Testis (tissue), 3 donors: ENCODE results near the gene ATP10A. TPM values are rescaled to one million over a fixed set of nuclear protein-coding genes. Genes with fewer than 3 reads are reported as not detected.

Source experiments
- DNase-seq: peaks from one replicate; pipeline ENCODE4 v3.0.0-alpha.2; 2019
- H3K27ac ChIP-seq, 2 donors: fragments of 200-600 bp; sonication (generic); one replicate each; pipeline ENCODE4 v1.5.1; 2019
- H3K27me3 ChIP-seq: fragments of 200-600 bp; sonication (generic); one replicate; pipeline ENCODE4 v1.5.1; 2019
- H3K36me3 ChIP-seq: fragments of 200-600 bp; sonication (generic); one replicate; pipeline ENCODE4 v1.5.1; 2017; ENCODE audit warnings: low read depth; ENCODE audit errors: missing control alignments
- H3K4me1 ChIP-seq: fragments of 200-600 bp; sonication (generic); one replicate; pipeline ENCODE4 v1.5.1; 2019
- H3K4me3 ChIP-seq, 2 donors: fragments of 200-600 bp; sonication (generic); one replicate each; pipeline ENCODE4 v1.5.1; 2017 to 2019
- H3K9me3 ChIP-seq: fragments of 200-600 bp; sonication (generic); one replicate; pipeline ENCODE4 v1.5.1; 2017
- CTCF ChIP-seq, 3 experiments: fragments of 450-650 bp in 2 of 3; fragments of 200-600 bp in 1 of 3; sonication (generic) in 1 of 3; IDR thresholded peaks; one replicate each; pipeline ENCODE4 v1.5.1; 2016 to 2019; ENCODE audit warnings: antibody characterized with exemption in 3 of 3, mild to moderate bottlenecking in 2 of 3, moderate library complexity in 1 of 3
- POLR2A ChIP-seq: fragments of 450-650 bp; IDR thresholded peaks from one replicate; pipeline ENCODE4 v1.6.1; 2017; ENCODE audit warnings: antibody characterized with exemption, mild to moderate bottlenecking, moderate library complexity
- WGBS, 2 donors: methylation state at CpG; one replicate each; pipeline ENCODE4 v1.1.5; 2018; 5-methylcytosine and 5-hydroxymethylcytosine counted together
- intact Hi-C: fragments of 100-400 bp; cut with DNase I; formaldehyde crosslinking; loops from one replicate; pipeline ENCODE4 v1.15.1; 2023; ENCODE audit warnings: low total_unique reads
- polyA plus RNA-seq: library from polyadenylated mRNA; stranded (reverse); fragments of 350-450 nt; fragmentation: Illumina TruSeq; extraction: RNeasy Lipid Tissue Mini Kit (QIAGEN cat#74804); gene quantifications from one replicate; pipeline ENCODE4 v1.2.3, GENCODE V29; 2014; ENCODE audit warnings: low read depth, low replicate concordance; ENCODE audit not compliant: insufficient read depth
- total RNA-seq, 2 donors: library from RNA; depleted of rRNA; stranded (reverse); fragments of >200 nt; gene quantifications; one replicate each; pipeline ENCODE4 v1.2.3, GENCODE V29; 2016

The ATP10A gene
- total and polyA plus RNA-seq, 3 donors from 2014 or later, result 13.6 to 26.5 (median 22.8) TPM

- no peak overlapping the region for H3K4me3 ChIP-seq
- WGBS, 2 donors, result 87 to 92% methylated on average over 17 of the region's 17 CpGs
- DNase-seq, result no peak
- no peaks in the 10 kb centered on the region for H3K9me3 ChIP-seq
- H3K4me1 ChIP-seq, result no peaks in the 10 kb centered on the region
- intact Hi-C loops, result no loop called here
- H3K27me3 ChIP-seq, result no peaks in the 10 kb centered on the region
- H3K27ac ChIP-seq, result no peak overlapping the region
- H3K36me3 ChIP-seq, result no peaks in the 10 kb centered on the region
- TF ChIP-seq CTCF (IDR thresholded peaks at IDR 0.05) (no peak), POLR2A (no peak)
These were observed 157.6 kb downstream of the ATP10A start for GRCh38 chr15:25705433-25706115.

DNA sequence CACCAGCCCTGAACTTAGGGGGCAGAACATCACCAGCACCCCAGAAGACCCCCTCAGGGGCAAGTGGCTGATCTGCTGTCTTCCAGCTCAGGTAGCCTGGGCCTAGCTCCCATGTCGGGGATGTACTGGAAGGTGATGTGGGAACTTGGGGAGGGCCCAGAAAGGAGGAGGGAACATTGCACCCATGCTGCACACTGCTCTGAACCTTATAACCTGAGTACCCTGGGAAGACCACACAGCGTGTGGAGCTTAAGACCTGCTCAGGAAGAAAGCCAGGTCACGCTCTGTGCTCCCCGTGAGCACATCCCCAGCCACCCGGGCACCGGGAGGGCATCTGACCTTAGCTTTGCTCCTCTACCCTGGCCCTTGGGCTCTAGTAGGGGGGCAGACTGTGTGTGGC, 159.4 kb downstream of the ATP10A start:
- Histone ChIP-seq H3K27ac (no peak overlapping the region), H3K36me3 (no peaks in the 10 kb centered on the region), H3K4me3 (no peak overlapping the region), H3K9me3 (no peaks in the 10 kb centered on the region), H3K4me1 (no peaks in the 10 kb centered on the region), H3K27me3 (no peaks in the 10 kb centered on the region)
- no peak for DNase-seq
- WGBS, 2 donors, result 92 to 94% methylated on average over 6 of the region's 6 CpGs
- intact Hi-C loops, result no loop called here
- no peak for TF ChIP-seq POLR2A
- no peak for TF ChIP-seq CTCF (IDR thresholded peaks at IDR 0.05)

DNA sequence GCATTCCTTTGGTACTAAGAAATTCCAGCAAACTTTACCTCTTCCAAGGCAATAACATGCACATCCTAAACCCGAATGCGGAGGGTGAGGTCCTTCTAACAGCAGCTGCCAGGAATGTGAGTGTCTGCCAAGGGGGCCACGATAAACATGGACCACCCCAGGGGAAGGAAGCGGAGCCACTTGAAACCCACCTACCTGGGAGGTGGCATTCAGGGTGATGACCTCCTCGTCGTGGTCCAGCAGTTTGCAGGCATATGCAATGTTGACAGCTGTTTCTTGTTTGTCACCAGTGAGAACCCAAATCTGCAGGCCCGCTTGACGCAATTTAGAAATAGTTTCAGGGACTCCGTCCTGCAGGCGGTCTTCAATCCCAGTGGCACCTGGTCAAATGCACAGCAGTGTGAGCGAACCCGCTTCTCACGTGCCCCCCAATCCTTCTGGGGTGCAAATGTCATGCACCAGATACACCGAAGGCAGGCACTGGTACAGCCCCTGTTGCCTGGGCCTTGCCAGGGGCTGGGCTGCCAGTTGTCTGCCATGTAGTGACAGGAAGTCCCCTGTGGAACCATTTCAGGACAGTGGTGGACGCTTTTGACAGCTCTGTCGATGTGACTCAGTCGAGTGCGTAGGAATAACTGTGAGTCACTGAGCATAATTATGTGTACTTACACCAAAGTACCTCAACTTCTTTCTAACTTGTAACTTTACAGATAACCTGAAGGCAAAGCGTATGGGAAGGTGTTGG, 161.2 kb downstream of the ATP10A start:
- no peak for DNase-seq

GRCh38 chr15:25700916-25701315, 162.2 kb downstream of the ATP10A start:
- intact Hi-C loops, result no loop called here
- H3K36me3 ChIP-seq, result no peaks in the 10 kb centered on the region
- H3K27me3 ChIP-seq, result no peaks in the 10 kb centered on the region
- H3K4me3 ChIP-seq, result no peak overlapping the region
- no peak for DNase-seq
- 73 to 86% methylated on average over 7 of the region's 7 CpGs for WGBS, 2 donors
- TF ChIP-seq POLR2A (no peak), CTCF (IDR thresholded peaks at IDR 0.05) (no peak)
- no peak overlapping the region for H3K27ac ChIP-seq
- H3K9me3 ChIP-seq, result no peaks in the 10 kb centered on the region
- H3K4me1 ChIP-seq, result no peaks in the 10 kb centered on the region

More for the DNA sequence above, 161.2 kb downstream of the ATP10A start:
- no peaks in the 10 kb centered on the region for H3K9me3 ChIP-seq
- H3K4me3 ChIP-seq, result no peak overlapping the region
- H3K27ac ChIP-seq, result no peak overlapping the region
- WGBS, 2 donors, result 92% methylated on average over 15 to 19 of the region's 19 CpGs
- H3K4me1 ChIP-seq, result no peaks in the 10 kb centered on the region
- H3K36me3 ChIP-seq, result no peaks in the 10 kb centered on the region
- intact Hi-C loops, result no loop called here
- TF ChIP-seq POLR2A (no peak), CTCF (IDR thresholded peaks at IDR 0.05) (no peak)
- no peaks in the 10 kb centered on the region for H3K27me3 ChIP-seq
